GM18498 (cell line): Measurements from ENCODE around the gene CALY.

Experiments used
- ATAC-seq: cut with Tn5 transposase; IDR thresholded peaks from one replicate; pipeline ENCODE4 v1.9.1; 2021; ENCODE audit warnings: mild to moderate bottlenecking, moderate library complexity; ENCODE audit not compliant: unreplicated experiment

Gene CALY

GRCh38 chr10:133351408-133352318 is 15.0 kb upstream of the CALY start:
- ATAC-seq: no peak

- no peak for ATAC-seq
These were observed 14.2 kb upstream of the CALY start for GRCh38 chr10:133350950-133351329.

- ATAC-seq: no peak
These were observed 13.7 kb upstream of the CALY start for GRCh38 chr10:133350283-133350949.

- no peak for ATAC-seq
These were observed 12.9 kb upstream of the CALY start for GRCh38 chr10:133349577-133350011.

GRCh38 chr10:133349160-133349568 is 12.5 kb upstream of the CALY start:
- ATAC-seq: no peak

GRCh38 chr10:133347710-133348517 is 11.2 kb upstream of the CALY start:
- no peak for ATAC-seq

- no peak for ATAC-seq
These were observed 9.7 kb upstream of the CALY start for GRCh38 chr10:133346413-133346812.

- no peak for ATAC-seq
These were observed 7.5 kb upstream of the CALY start for GRCh38 chr10:133344236-133344635.

GRCh38 chr10:133343558-133343957 is 6.9 kb upstream of the CALY start:
- no peak for ATAC-seq

GRCh38 chr10:133342942-133343341 is 6.2 kb upstream of the CALY start:
- ATAC-seq: no peak

GRCh38 chr10:133341983-133342382 is 5.3 kb upstream of the CALY start:
- no peak for ATAC-seq

GRCh38 chr10:133339708-133340380 is 3.1 kb upstream of the CALY start:
- ATAC-seq: no peak

GRCh38 chr10:133338080-133339071 is 1.7 kb upstream of the CALY start:
- no peak for ATAC-seq

GRCh38 chr10:133337370-133337725 is 652 bp upstream of the CALY start:
- no peak for ATAC-seq

- no peak for ATAC-seq
These were observed 549 bp downstream of the CALY start for GRCh38 chr10:133336118-133336576.

- no peak for ATAC-seq
These were observed 1.2 kb downstream of the CALY start for GRCh38 chr10:133335246-133336117.

GRCh38 chr10:133334503-133335245 is 2.0 kb downstream of the CALY start:
- ATAC-seq: no peak
